SK-N-SH treated with all-trans-retinoic acid at 6 μM for 48 hours (cell line): ENCODE measurements around the gene ANKFN1.
A peak's percentile ranks its signal among the peaks of the same experiment; 100 is the strongest.

ENCODE experiments used
- ATAC-seq: fragments of 200-7000 bp; cut with Tn5 transposase; 3 replicates; pipeline ENCODE4 v1.9.1; 2020; ENCODE audit warnings: mild to moderate bottlenecking, moderate library complexity
- ARNTL ChIP-seq: fragments of 450-650 bp; formaldehyde crosslinking; IDR thresholded peaks from 2 replicates; pipeline ENCODE4 v1.5.0; 2020; ENCODE audit warnings: low read depth, mild to moderate bottlenecking, moderate library complexity, borderline replicate concordance
- BACH2 ChIP-seq: fragments of 250-450 bp; sonication (Bioruptor Pico); IDR thresholded peaks from 2 replicates; pipeline ENCODE4 v1.9.0; 2021; ENCODE audit warnings: mild to moderate bottlenecking, borderline replicate concordance
- CREB5 ChIP-seq: fragments of 250-450 bp; sonication (Bioruptor Pico); IDR thresholded peaks from 2 replicates; pipeline ENCODE4 v1.5.1; 2020; ENCODE audit warnings: low read depth, mild to moderate bottlenecking, moderate library complexity
- CSDC2 ChIP-seq: fragments of 250-450 bp; sonication (Bioruptor Pico); IDR thresholded peaks from 2 replicates; pipeline ENCODE4 v1.5.0; 2020; ENCODE audit warnings: mild to moderate bottlenecking, moderate library complexity
- CSRNP3 ChIP-seq: fragments of 250-450 bp; sonication (Bioruptor Pico); IDR thresholded peaks from 2 replicates; pipeline ENCODE4 v1.5.1; 2021; ENCODE audit warnings: mild to moderate bottlenecking, moderate library complexity
- GLIS3 ChIP-seq: fragments of 250-450 bp; sonication (Bioruptor Pico); IDR thresholded peaks from 2 replicates; pipeline ENCODE4 v1.5.0; 2020; ENCODE audit warnings: mild to moderate bottlenecking, moderate library complexity
- ISL1 ChIP-seq: fragments of 250-450 bp; sonication (Bioruptor Pico); IDR thresholded peaks from 2 replicates; pipeline ENCODE4 v2.1.2; 2022; ENCODE audit warnings: mild to moderate bottlenecking, moderate library complexity
- OSR1 ChIP-seq: fragments of 250-450 bp; sonication (Bioruptor Pico); IDR thresholded peaks from 2 replicates; pipeline ENCODE4 v1.8.0; 2022; ENCODE audit warnings: moderate library complexity, mild to moderate bottlenecking, inconsistent platforms
- PATZ1 ChIP-seq: fragments of 250-450 bp; sonication (Bioruptor Pico); IDR thresholded peaks from 2 replicates; pipeline ENCODE4 v1.8.0; 2020; ENCODE audit warnings: mild to moderate bottlenecking, moderate library complexity, borderline replicate concordance
- POU6F1 ChIP-seq: fragments of 250-450 bp; sonication (Bioruptor Pico); IDR thresholded peaks from 2 replicates; pipeline ENCODE4 v1.8.0; 2021; ENCODE audit warnings: low read depth, mild to moderate bottlenecking, moderate library complexity, borderline replicate concordance
- PPARA ChIP-seq: fragments of 250-450 bp; sonication (Bioruptor Pico); IDR thresholded peaks from 2 replicates; pipeline ENCODE4 v1.5.0; 2020; ENCODE audit warnings: mild to moderate bottlenecking, borderline replicate concordance
- RARB ChIP-seq: fragments of 250-450 bp; sonication (Bioruptor Pico); IDR thresholded peaks from 2 replicates; pipeline ENCODE4 v1.8.0; 2021; ENCODE audit warnings: mild to moderate bottlenecking, moderate library complexity
- SNAI2 ChIP-seq: fragments of 250-450 bp; sonication (Bioruptor Pico); IDR thresholded peaks from 2 replicates; pipeline ENCODE4 v1.5.0; 2020; ENCODE audit warnings: mild to moderate bottlenecking, moderate library complexity
- TCF4 ChIP-seq: fragments of 250-450 bp; sonication (Bioruptor Pico); IDR thresholded peaks from 2 replicates; pipeline ENCODE4 v1.8.0; 2021; ENCODE audit warnings: mild to moderate bottlenecking, moderate library complexity, borderline replicate concordance
- TOX ChIP-seq: fragments of 250-450 bp; sonication (Bioruptor Pico); IDR thresholded peaks from 2 replicates; pipeline ENCODE4 v1.8.0; 2021; ENCODE audit warnings: mild to moderate bottlenecking, moderate library complexity, borderline replicate concordance
- TSHZ2 ChIP-seq: fragments of 250-450 bp; sonication (Bioruptor Pico); IDR thresholded peaks from 2 replicates; pipeline ENCODE4 v1.5.0; 2020; ENCODE audit warnings: mild to moderate bottlenecking, moderate library complexity
- ZC3H10 ChIP-seq: fragments of 250-450 bp; sonication (Bioruptor Pico); IDR thresholded peaks from 2 replicates; pipeline ENCODE4 v1.5.1; 2021; ENCODE audit warnings: mild to moderate bottlenecking, moderate library complexity
- ZFP3 ChIP-seq: fragments of 250-450 bp; sonication (Bioruptor Pico); IDR thresholded peaks from 2 replicates; pipeline ENCODE4 v1.5.0; 2020; ENCODE audit warnings: mild to moderate bottlenecking, moderate library complexity
- ZFP30 ChIP-seq: fragments of 450-650 bp; formaldehyde crosslinking; IDR thresholded peaks from 2 replicates; pipeline ENCODE4 v1.5.0; 2022; ENCODE audit warnings: mild to moderate bottlenecking, moderate library complexity
- ZNF565 ChIP-seq: fragments of 450-650 bp; formaldehyde crosslinking; conservative IDR thresholded peaks from 2 replicates; pipeline ENCODE4 v1.5.0; 2020; ENCODE audit warnings: low read depth, mild to moderate bottlenecking, moderate library complexity
- ZNF70 ChIP-seq: fragments of 450-650 bp; formaldehyde crosslinking; IDR thresholded peaks from 2 replicates; pipeline ENCODE4 v1.5.0; 2020; ENCODE audit warnings: mild to moderate bottlenecking, moderate library complexity
- ZNF8 ChIP-seq: fragments of 450-650 bp; formaldehyde crosslinking; IDR thresholded peaks from 2 replicates; pipeline ENCODE4 v1.5.0; 2020; ENCODE audit warnings: mild to moderate bottlenecking, moderate library complexity

Gene ANKFN1

GRCh38 chr17:56121191-56122051 lies 31.9 kb upstream of the ANKFN1 start:
- no peak for TF ChIP-seq ZNF8
- TF ChIP-seq GLIS3: no peak
- TF ChIP-seq BACH2: no peak
- no peak for TF ChIP-seq RARB (CRISPR knock-in tag)
- TF ChIP-seq PATZ1: no peak
- no peak for TF ChIP-seq TOX (CRISPR knock-in tag)
- no peak for TF ChIP-seq OSR1
- TF ChIP-seq ISL1 (CRISPR knock-in tag): no peak
- no peak for TF ChIP-seq PPARA (CRISPR knock-in tag)
- TF ChIP-seq CSDC2 (CRISPR knock-in tag): no peak
- TF ChIP-seq ZFP3 (CRISPR knock-in tag): no peak
- TF ChIP-seq POU6F1: no peak
- TF ChIP-seq ZFP30: no peak
- no peak for TF ChIP-seq CSRNP3 (CRISPR knock-in tag)
- no peak for TF ChIP-seq ARNTL (CRISPR knock-in tag)
- no peak for TF ChIP-seq TCF4
- no peak for TF ChIP-seq SNAI2 (CRISPR knock-in tag)
- no peak for TF ChIP-seq ZC3H10 (CRISPR knock-in tag)
- TF ChIP-seq ZNF565: no peak
- no peak for TF ChIP-seq ZNF70 (CRISPR knock-in tag)
- peak; percentile 67 for ATAC-seq

- TF ChIP-seq SNAI2 (CRISPR knock-in tag) (no peak), PPARA (CRISPR knock-in tag) (no peak), PATZ1 (no peak), TOX (CRISPR knock-in tag) (no peak), CREB5 (CRISPR knock-in tag) (no peak)
- peak; percentile 85 for ATAC-seq
Measured at GRCh38 chr17:56125830-56126819, 27.1 kb upstream of the ANKFN1 start.

GRCh38 chr17:56130026-56130425 lies 23.2 kb upstream of the ANKFN1 start:
- ATAC-seq: no peak
- TF ChIP-seq TSHZ2 (no peak), RARB (CRISPR knock-in tag) (no peak), ISL1 (CRISPR knock-in tag) (no peak), SNAI2 (CRISPR knock-in tag) (no peak), PPARA (CRISPR knock-in tag) (no peak), BACH2 (no peak), PATZ1 (no peak), ZFP3 (CRISPR knock-in tag) (no peak), ZNF70 (CRISPR knock-in tag) (no peak), ZNF565 (no peak), OSR1 (no peak)
